Measurements from ENCODE around the gene HCRTR1. TPM values are rescaled to one million over a fixed set of nuclear protein-coding genes. Genes with fewer than 3 reads are reported as not detected.

HCRTR1 gene
- total and polyA plus RNA-seq, 2 donors (not counting 1 experiment from before 2014, with no cell fraction given): not detected

DNA sequence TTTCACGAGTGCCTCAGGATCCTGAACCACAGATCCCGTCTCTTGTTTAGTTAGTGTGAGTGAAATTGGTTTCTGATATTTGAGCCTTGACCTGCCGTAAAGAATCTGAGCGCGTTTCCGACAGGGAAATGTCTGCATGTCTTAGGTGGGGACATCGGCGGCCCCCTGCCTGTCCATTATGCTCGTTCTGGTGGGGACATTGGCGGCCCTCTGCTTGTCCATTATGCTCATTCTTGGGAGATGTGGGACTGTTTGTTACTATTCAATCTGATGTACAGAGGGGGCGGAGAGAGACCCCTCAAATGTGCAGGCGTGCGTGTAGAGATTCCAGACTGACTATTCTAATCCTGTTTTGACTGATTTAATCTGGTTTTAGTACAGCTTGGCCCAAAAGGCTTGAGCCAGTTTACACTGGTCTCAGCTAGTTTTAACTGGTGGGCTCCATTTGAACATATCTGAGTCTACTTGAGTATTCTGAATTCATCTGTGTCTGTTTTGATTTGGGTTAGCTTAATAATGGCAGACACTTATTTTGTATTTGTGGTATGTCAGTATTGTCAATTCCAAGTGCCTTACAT is 47.8 kb upstream of the HCRTR1 start:
- Histone ChIP-seq H3K4me2 (ENCODE audit: extremely low read depth, insufficient read depth, low read length) (no peak overlapping the region), H3K4me1 (ENCODE audit: control insufficient read depth, extremely low read depth, insufficient read depth, low read length) (peaks cover 28% of the 10 kb centered on the region), H4K20me1 (ENCODE audit: control insufficient read depth, extremely low read depth, insufficient read depth, low read length) (no peaks in the 10 kb centered on the region), H3K79me2 (ENCODE audit: control insufficient read depth, insufficient read depth, low read length) (no peaks in the 10 kb centered on the region), H3K9ac (ENCODE audit: insufficient read depth, low read length) (no peak overlapping the region), H3K36me3 (ENCODE audit: control insufficient read depth, insufficient read depth, low read length) (no peaks in the 10 kb centered on the region), H3K9me3 (ENCODE audit: control insufficient read depth, insufficient read depth, low read depth, low read length) (no peaks in the 10 kb centered on the region), H3K27ac (ENCODE audit: insufficient read depth, low read length) (no peak overlapping the region), H3K4me3 (replicated peaks in 1 of 4; ENCODE audit: control extremely low read depth in 1 of 4, insufficient read depth in 1 of 4, low read depth in 3 of 4, low read length in 4 of 4) (no peak overlapping the region), H2AFZ (ENCODE audit: low read length) (no peak overlapping the region), H3K27me3 (ENCODE audit: control insufficient read depth, insufficient read depth, low read length) (no peaks in the 10 kb centered on the region)
- DNase-seq (ENCODE audit: low read depth in 2 of 2): no peak
- no peak for TF ChIP-seq EZH2 (IDR thresholded peaks at IDR 0.05; ENCODE audit: low read length, missing control alignments)
- TF ChIP-seq, protein P1, sequence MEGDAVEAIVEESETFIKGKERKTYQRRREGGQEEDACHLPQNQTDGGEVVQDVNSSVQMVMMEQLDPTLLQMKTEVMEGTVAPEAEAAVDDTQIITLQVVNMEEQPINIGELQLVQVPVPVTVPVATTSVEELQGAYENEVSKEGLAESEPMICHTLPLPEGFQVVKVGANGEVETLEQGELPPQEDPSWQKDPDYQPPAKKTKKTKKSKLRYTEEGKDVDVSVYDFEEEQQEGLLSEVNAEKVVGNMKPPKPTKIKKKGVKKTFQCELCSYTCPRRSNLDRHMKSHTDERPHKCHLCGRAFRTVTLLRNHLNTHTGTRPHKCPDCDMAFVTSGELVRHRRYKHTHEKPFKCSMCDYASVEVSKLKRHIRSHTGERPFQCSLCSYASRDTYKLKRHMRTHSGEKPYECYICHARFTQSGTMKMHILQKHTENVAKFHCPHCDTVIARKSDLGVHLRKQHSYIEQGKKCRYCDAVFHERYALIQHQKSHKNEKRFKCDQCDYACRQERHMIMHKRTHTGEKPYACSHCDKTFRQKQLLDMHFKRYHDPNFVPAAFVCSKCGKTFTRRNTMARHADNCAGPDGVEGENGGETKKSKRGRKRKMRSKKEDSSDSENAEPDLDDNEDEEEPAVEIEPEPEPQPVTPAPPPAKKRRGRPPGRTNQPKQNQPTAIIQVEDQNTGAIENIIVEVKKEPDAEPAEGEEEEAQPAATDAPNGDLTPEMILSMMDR (conservative IDR thresholded peaks at IDR 0.05 in 1 of 2, IDR thresholded peaks at IDR 0.05 in 1 of 2; ENCODE audit: low read depth in 1 of 2, low read length in 2 of 2): no peak

DNA sequence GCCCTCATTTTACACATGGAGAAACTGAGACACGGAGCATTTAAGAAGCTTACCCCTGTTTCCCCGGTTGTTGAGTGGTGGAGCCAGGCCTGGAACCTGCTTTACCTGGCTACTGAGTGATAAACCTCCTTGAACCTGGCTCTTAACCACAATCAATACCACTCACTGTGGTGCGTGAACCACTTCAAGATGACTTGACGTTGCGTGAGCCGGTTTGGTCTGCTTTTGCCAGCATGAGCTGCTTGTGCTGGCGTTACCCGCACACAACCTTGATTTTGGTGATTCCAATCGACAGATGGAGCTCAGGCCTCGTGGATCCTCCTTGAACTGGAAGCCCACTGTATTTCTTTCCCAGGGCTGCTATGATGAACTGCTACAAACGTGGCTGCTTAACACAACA is 47.3 kb upstream of the HCRTR1 start:
- no peaks in the 10 kb centered on the region for H3K27me3 ChIP-seq (ENCODE audit: control insufficient read depth, insufficient read depth, low read length)
- H3K4me2 ChIP-seq (ENCODE audit: extremely low read depth, insufficient read depth, low read length): no peak overlapping the region
- H3K4me3 ChIP-seq (replicated peaks in 1 of 4; ENCODE audit: control extremely low read depth in 1 of 4, insufficient read depth in 1 of 4, low read depth in 3 of 4, low read length in 4 of 4): no peak overlapping the region
- H3K4me1 ChIP-seq (ENCODE audit: control insufficient read depth, extremely low read depth, insufficient read depth, low read length): peaks cover 30% of the 10 kb centered on the region
- no peak for TF ChIP-seq EZH2 (IDR thresholded peaks at IDR 0.05; ENCODE audit: low read length, missing control alignments)
- TF ChIP-seq, protein P1 (conservative IDR thresholded peaks at IDR 0.05 in 1 of 2, IDR thresholded peaks at IDR 0.05 in 1 of 2; ENCODE audit: low read depth in 1 of 2, low read length in 2 of 2): no peak
- no peaks in the 10 kb centered on the region for H4K20me1 ChIP-seq (ENCODE audit: control insufficient read depth, extremely low read depth, insufficient read depth, low read length)
- no peaks in the 10 kb centered on the region for H3K79me2 ChIP-seq (ENCODE audit: control insufficient read depth, insufficient read depth, low read length)
- H3K36me3 ChIP-seq (ENCODE audit: control insufficient read depth, insufficient read depth, low read length): no peaks in the 10 kb centered on the region
- no peak overlapping the region for H3K27ac ChIP-seq (ENCODE audit: insufficient read depth, low read length)
- H2AFZ ChIP-seq (ENCODE audit: low read length): no peak overlapping the region
- no peaks in the 10 kb centered on the region for H3K9me3 ChIP-seq (ENCODE audit: control insufficient read depth, insufficient read depth, low read depth, low read length)
- H3K9ac ChIP-seq (ENCODE audit: insufficient read depth, low read length): no peak overlapping the region
- DNase-seq (ENCODE audit: low read depth in 2 of 2): no peak

DNA sequence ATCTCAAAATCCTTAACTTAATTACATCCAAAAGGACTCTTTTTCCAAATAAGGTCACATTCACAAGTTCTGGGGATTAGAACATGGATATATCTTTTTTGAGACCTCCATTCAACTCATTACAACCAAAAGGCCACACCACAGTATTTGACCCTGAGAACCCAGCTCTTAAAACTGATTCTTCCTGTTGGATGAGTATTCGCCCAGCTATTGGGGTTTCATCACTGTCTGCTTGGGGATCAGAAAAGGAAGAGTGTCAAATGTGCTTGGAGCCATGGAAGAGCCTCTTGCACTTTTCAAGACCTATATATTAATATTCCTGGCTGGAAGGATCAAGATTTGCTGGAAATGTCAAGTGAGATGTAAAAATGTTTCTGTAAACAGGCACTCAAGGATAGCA is 46.6 kb upstream of the HCRTR1 start:
- no peak overlapping the region for H2AFZ ChIP-seq (ENCODE audit: low read length)
- H3K4me1 ChIP-seq (ENCODE audit: control insufficient read depth, extremely low read depth, insufficient read depth, low read length): peaks cover 33% of the 10 kb centered on the region
- DNase-seq (ENCODE audit: low read depth in 2 of 2): no peak
- no peak for TF ChIP-seq EZH2 (IDR thresholded peaks at IDR 0.05; ENCODE audit: low read length, missing control alignments)
- TF ChIP-seq, protein P1 (conservative IDR thresholded peaks at IDR 0.05 in 1 of 2, IDR thresholded peaks at IDR 0.05 in 1 of 2; ENCODE audit: low read depth in 1 of 2, low read length in 2 of 2): no peak
- H3K9me3 ChIP-seq (ENCODE audit: control insufficient read depth, insufficient read depth, low read depth, low read length): no peaks in the 10 kb centered on the region
- no peak overlapping the region for H3K4me3 ChIP-seq (replicated peaks in 1 of 4; ENCODE audit: control extremely low read depth in 1 of 4, insufficient read depth in 1 of 4, low read depth in 3 of 4, low read length in 4 of 4)
- no peak overlapping the region for H3K9ac ChIP-seq (ENCODE audit: insufficient read depth, low read length)
- no peak overlapping the region for H3K27ac ChIP-seq (ENCODE audit: insufficient read depth, low read length)
- no peak overlapping the region for H3K4me2 ChIP-seq (ENCODE audit: extremely low read depth, insufficient read depth, low read length)
- no peaks in the 10 kb centered on the region for H3K36me3 ChIP-seq (ENCODE audit: control insufficient read depth, insufficient read depth, low read length)
- H3K79me2 ChIP-seq (ENCODE audit: control insufficient read depth, insufficient read depth, low read length): no peaks in the 10 kb centered on the region
- no peaks in the 10 kb centered on the region for H4K20me1 ChIP-seq (ENCODE audit: control insufficient read depth, extremely low read depth, insufficient read depth, low read length)
- no peaks in the 10 kb centered on the region for H3K27me3 ChIP-seq (ENCODE audit: control insufficient read depth, insufficient read depth, low read length)

Data from fibroblast of lung (primary cell).